Neutrophil (primary cell): ENCODE measurements around the gene ZC3H12A.

Source experiments
- H3K27ac ChIP-seq: fragments of 200-600 bp; sonication (generic); 2 replicates; pipeline ENCODE4 v1.5.1; 2016; ENCODE audit warnings: mild to moderate bottlenecking, moderate library complexity
- H3K27me3 ChIP-seq: fragments of 200-600 bp; sonication (generic); 2 replicates; pipeline ENCODE4 v1.6.0; 2016; ENCODE audit warnings: mild to moderate bottlenecking
- H3K36me3 ChIP-seq: fragments of 200-600 bp; sonication (generic); 2 replicates; pipeline ENCODE4 v1.5.1; 2017
- H3K4me1 ChIP-seq, 2 experiments: fragments of 200-600 bp in 1 of 2; sonication (generic) in 1 of 2; 1 replicate in 1 of 2; 2 replicates in 1 of 2; pipeline versions ENCODE4 v1.5.1 to v1.6.1; 2013 to 2016; ENCODE audit warnings: low read depth in 1 of 2, low read length in 1 of 2, mild to moderate bottlenecking in 1 of 2, moderate library complexity in 1 of 2; ENCODE audit not compliant: control insufficient read depth in 1 of 2, insufficient read depth in 1 of 2
- H3K4me3 ChIP-seq, 2 experiments: fragments of 200-600 bp in 1 of 2; sonication (generic) in 1 of 2; 1 replicate in 1 of 2; 2 replicates in 1 of 2; pipeline ENCODE4 v1.5.1; 2013 to 2016; ENCODE audit warnings: low read depth in 1 of 2, low read length in 1 of 2, mild to moderate bottlenecking in 1 of 2, moderate library complexity in 1 of 2
- H3K9me3 ChIP-seq: fragments of 200-600 bp; sonication (generic); 2 replicates; pipeline ENCODE4 v1.5.1; 2016
- CTCF ChIP-seq: fragments of 200-600 bp; sonication (generic); IDR thresholded peaks from 2 replicates; pipeline ENCODE4 v1.5.1; 2016; ENCODE audit warnings: antibody characterized with exemption

ZC3H12A gene

DNA sequence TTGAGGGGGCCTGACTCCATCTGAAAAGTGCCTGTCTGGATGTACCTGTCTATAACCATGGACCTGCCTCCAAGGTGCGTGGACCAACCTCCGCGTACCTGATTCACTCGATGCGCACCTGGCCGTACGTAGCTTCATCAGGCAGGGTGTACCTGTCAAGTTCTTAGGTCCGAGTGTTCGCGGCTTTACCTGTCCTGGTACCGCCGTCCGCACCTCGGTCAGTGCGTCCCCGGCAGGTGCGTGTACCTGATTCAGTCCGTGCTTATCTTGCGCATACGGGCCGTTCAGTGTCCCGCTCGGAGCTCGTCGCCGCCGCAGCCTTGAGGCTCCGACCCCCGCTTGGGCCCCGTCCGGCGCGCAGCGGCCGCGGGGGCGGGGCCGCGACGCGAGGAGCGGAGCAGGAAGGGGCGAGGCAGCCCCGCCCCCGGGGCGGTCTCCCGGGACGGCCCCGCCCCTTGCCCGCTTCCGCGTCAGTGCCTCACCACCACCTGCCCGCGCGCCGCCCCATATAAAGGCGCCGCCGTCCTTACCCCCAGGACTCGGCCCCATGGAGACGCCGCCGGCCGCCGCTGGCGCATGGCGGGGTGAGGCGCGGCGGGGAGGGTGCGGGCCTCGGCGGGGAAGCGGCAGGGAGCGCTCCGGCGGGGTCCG is at the start of gene ZC3H12A:
TSS of gene ZC3H12A (plus strand) at position 535 of the 651 bp plus-strand sequence. CDS start 917 bp downstream, outside the sequence.
- Histone ChIP-seq H3K4me3 (peak within 1 kb of the TSS; percentile 89 to 99), H3K27ac (peak within 1 kb of the TSS; percentile 94), H3K9me3 (no peaks in the 10 kb centered on the region), H3K36me3 (peaks cover 34% of the 10 kb centered on the region), H3K27me3 (peaks cover 20% of the 10 kb centered on the region), H3K4me1 (peaks cover 65 to 70% of the 10 kb centered on the region in 2 experiments)
- peak; percentile 44 for TF ChIP-seq CTCF

- peaks cover 34% of the 10 kb centered on the region for H3K27me3 ChIP-seq
- no peak overlapping the region for H3K4me3 ChIP-seq
- H3K36me3 ChIP-seq = no peaks in the 10 kb centered on the region
- no peaks in the 10 kb centered on the region for H3K4me1 ChIP-seq
- H3K27ac ChIP-seq = no peak overlapping the region
- no peaks in the 10 kb centered on the region for H3K9me3 ChIP-seq
- TF ChIP-seq CTCF = no peak
These were observed 49.2 kb upstream of the ZC3H12A start for GRCh38 chr1:37425221-37425620.

DNA sequence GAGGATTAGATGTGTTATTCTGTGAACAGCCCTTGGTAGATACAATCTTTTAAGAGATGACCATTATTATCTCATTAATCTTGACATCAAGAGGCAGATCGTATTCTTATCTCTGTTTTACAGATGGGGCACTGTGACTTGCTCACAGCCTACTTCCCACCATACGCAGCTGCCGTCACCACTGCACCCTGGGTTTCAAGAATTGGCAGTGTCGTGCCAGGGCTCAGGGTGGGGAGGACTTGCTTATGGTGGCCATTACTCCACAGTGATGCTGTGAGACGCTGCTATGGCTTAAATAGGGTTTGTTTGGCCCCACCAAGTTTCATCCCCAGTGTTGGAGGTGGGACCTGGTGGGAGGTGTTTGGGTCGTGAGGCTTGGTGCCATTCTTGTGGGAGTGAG is 45.4 kb upstream of the ZC3H12A start:
- H3K36me3 ChIP-seq = no peaks in the 10 kb centered on the region
- peaks cover 29% of the 10 kb centered on the region for H3K27me3 ChIP-seq
- TF ChIP-seq CTCF = no peak
- no peaks in the 10 kb centered on the region for H3K4me1 ChIP-seq
- H3K27ac ChIP-seq = no peak overlapping the region
- H3K9me3 ChIP-seq = no peaks in the 10 kb centered on the region
- H3K4me3 ChIP-seq = no peak overlapping the region

- TF ChIP-seq CTCF = no peak
- Histone ChIP-seq H3K9me3 (no peaks in the 10 kb centered on the region), H3K27ac (no peak overlapping the region), H3K27me3 (peaks cover 29% of the 10 kb centered on the region), H3K4me1 (no peaks in the 10 kb centered on the region), H3K4me3 (no peak overlapping the region), H3K36me3 (no peaks in the 10 kb centered on the region)
These were observed 44.0 kb upstream of the ZC3H12A start for GRCh38 chr1:37430103-37430985.

- H3K9me3 ChIP-seq = no peaks in the 10 kb centered on the region
- no peak for TF ChIP-seq CTCF
- H3K4me1 ChIP-seq = no peaks in the 10 kb centered on the region
- H3K36me3 ChIP-seq = no peaks in the 10 kb centered on the region
- H3K27ac ChIP-seq = no peak overlapping the region
- peaks cover 28% of the 10 kb centered on the region for H3K27me3 ChIP-seq
- no peak overlapping the region for H3K4me3 ChIP-seq
These were observed 41.7 kb upstream of the ZC3H12A start for GRCh38 chr1:37432716-37433115.
